Neural cell (in vitro differentiated cells): Measurements from ENCODE around the gene RNASEL. TPM values are rescaled to one million over a fixed set of nuclear protein-coding genes. Genes with fewer than 3 reads are reported as not detected.
A peak's percentile ranks its signal among the peaks of the same experiment; 100 is the strongest.

Experiments
- H2AFZ ChIP-seq: fragments of 200-600, 300-800 bp; sonication (generic), shearing (Covaris generic); 2 replicates; pipeline ENCODE4 v1.6.0; 2014; ENCODE audit warnings: low read depth, mild to moderate bottlenecking, antibody characterized with exemption, low read length, moderate library complexity
- H3F3A ChIP-seq: fragments of 200-600 bp; shearing (Covaris generic); 2 replicates; pipeline ENCODE4 v1.6.1; 2016; ENCODE audit warnings: mild to moderate bottlenecking, moderate library complexity, mixed read lengths, antibody characterized with exemption, low read length; ENCODE audit not compliant: insufficient read depth, poor library complexity, severe bottlenecking
- H3K27ac ChIP-seq: fragments of 200-600, 300-800 bp; sonication (generic), shearing (Covaris generic); 2 replicates; pipeline ENCODE4 v1.5.1; 2014; ENCODE audit warnings: mild to moderate bottlenecking, low read length, moderate library complexity
- H3K27me3 ChIP-seq: fragments of 300-800, 200-600 bp; sonication (generic), shearing (Covaris generic); 2 replicates; pipeline ENCODE4 v1.6.0; 2014; ENCODE audit warnings: mild to moderate bottlenecking, low read depth, low read length, moderate library complexity; ENCODE audit not compliant: insufficient read depth
- H3K36me3 ChIP-seq: fragments of 300-800, 200-600 bp; sonication (generic), shearing (Covaris generic); 2 replicates; pipeline ENCODE4 v1.5.1; 2014; ENCODE audit warnings: mild to moderate bottlenecking, antibody characterized with exemption, low read length, moderate library complexity; ENCODE audit not compliant: insufficient read depth
- H3K4me2 ChIP-seq: fragments of 300-800, 200-600 bp; sonication (generic), shearing (Covaris generic); 2 replicates; pipeline ENCODE4 v1.6.0; 2014; ENCODE audit warnings: mild to moderate bottlenecking, low read length
- H3K4me3 ChIP-seq: fragments of 300-800, 200-600 bp; sonication (generic), shearing (Covaris generic); 2 replicates; pipeline ENCODE4 v1.5.1; 2014; ENCODE audit warnings: mild to moderate bottlenecking, low read length, moderate library complexity
- H3K79me2 ChIP-seq: fragments of 200-600 bp; shearing (Covaris generic); replicated peaks from 2 replicates; pipeline ENCODE4 v1.6.0; 2014; ENCODE audit warnings: mild to moderate bottlenecking, low read length, moderate library complexity; ENCODE audit not compliant: insufficient read depth
- H3K9ac ChIP-seq: fragments of 300-800, 200-600 bp; sonication (generic), shearing (Covaris generic); 2 replicates; pipeline ENCODE4 v1.6.1; 2016; ENCODE audit warnings: mild to moderate bottlenecking, low read length, mixed read lengths
- H3K9me2 ChIP-seq: fragments of 200-600 bp; shearing (Covaris generic); 2 replicates; pipeline ENCODE4 v1.6.1; 2016; ENCODE audit warnings: mild to moderate bottlenecking, low read length, mixed read lengths; ENCODE audit not compliant: insufficient read depth
- H3K9me3 ChIP-seq: fragments of 200-600, 300-800 bp; sonication (generic), shearing (Covaris generic); 2 replicates; pipeline ENCODE4 v1.6.1; 2016; ENCODE audit warnings: mild to moderate bottlenecking, mixed run types, low read length, moderate library complexity, mixed read lengths
- H4K20me1 ChIP-seq: fragments of 200-600 bp; shearing (Covaris generic); 2 replicates; pipeline ENCODE4 v1.6.1; 2016; ENCODE audit warnings: mild to moderate bottlenecking, mixed run types; ENCODE audit not compliant: insufficient read depth
- CTCF ChIP-seq: fragments of 450-650 bp; IDR thresholded peaks from 2 replicates; pipeline ENCODE4 v1.5.1; 2014; ENCODE audit warnings: antibody characterized with exemption, mild to moderate bottlenecking, moderate library complexity; ENCODE audit not compliant: poor library complexity, severe bottlenecking
- EP300 ChIP-seq: fragments of 450-650 bp; conservative IDR thresholded peaks from 2 replicates; pipeline ENCODE4 v1.6.1; 2014; ENCODE audit warnings: antibody characterized with exemption, mild to moderate bottlenecking, moderate library complexity; ENCODE audit not compliant: poor library complexity, severe bottlenecking
- EZH2 ChIP-seq: fragments of 200-600, 300-800 bp; shearing (Covaris generic), sonication (generic); IDR thresholded peaks from 2 replicates; pipeline ENCODE4 v1.6.1; 2014; ENCODE audit warnings: antibody characterized with exemption, low read length, borderline replicate concordance, mild to moderate bottlenecking; ENCODE audit not compliant: insufficient read depth, poor library complexity, severe bottlenecking
- MXI1 ChIP-seq: fragments of 450-650 bp; conservative IDR thresholded peaks from 2 replicates; pipeline ENCODE4 v1.6.1; 2014; ENCODE audit warnings: antibody characterized with exemption, mild to moderate bottlenecking; ENCODE audit not compliant: poor library complexity, severe bottlenecking
- POLR2AphosphoS5 ChIP-seq: IDR thresholded peaks from 2 replicates; pipeline ENCODE4 v1.6.1; 2012
- RAD21 ChIP-seq: fragments of 450-650 bp; conservative IDR thresholded peaks from 2 replicates; pipeline ENCODE4 v1.6.1; 2014; ENCODE audit warnings: antibody characterized with exemption, mild to moderate bottlenecking, moderate library complexity
- REST ChIP-seq: IDR thresholded peaks from 2 replicates; pipeline ENCODE4 v1.6.1; 2012; ENCODE audit warnings: borderline replicate concordance
- SMC3 ChIP-seq: fragments of 450-650 bp; conservative IDR thresholded peaks from 2 replicates; pipeline ENCODE4 v1.6.1; 2014; ENCODE audit warnings: antibody characterized with exemption, mild to moderate bottlenecking, moderate library complexity; ENCODE audit not compliant: poor library complexity
- TAF1 ChIP-seq: IDR thresholded peaks from 2 replicates; pipeline ENCODE4 v1.6.1; 2012; ENCODE audit warnings: low read depth
- polyA plus RNA-seq: library from polyadenylated mRNA; depleted of rRNA; stranded (reverse); fragments of >200 nt; gene quantifications from 2 replicates; pipeline ENCODE4 v1.2.3, GENCODE V29; 2014

The RNASEL gene
- polyA plus RNA-seq, 1 donor from 2014 or later: 0.47 TPM

GRCh38 chr1:182603646-182604174 is 14.7 kb upstream of the RNASEL start:
- Histone ChIP-seq H2AFZ (no peak overlapping the region), H3F3A (no peaks in the 10 kb centered on the region), H3K36me3 (no peaks in the 10 kb centered on the region), H3K4me2 (no peak overlapping the region), H3K9me2 (no peaks in the 10 kb centered on the region), H4K20me1 (no peaks in the 10 kb centered on the region), H3K9ac (no peak overlapping the region), H3K79me2 (no peaks in the 10 kb centered on the region), H3K27me3 (peaks cover 17% of the 10 kb centered on the region), H3K9me3 (no peaks in the 10 kb centered on the region), H3K4me3 (peak overlapping the region; percentile 56), H3K27ac (no peak overlapping the region)
- no peak for TF ChIP-seq RAD21
- no peak for TF ChIP-seq EZH2
- TF ChIP-seq REST: no peak
- TF ChIP-seq MXI1: no peak
- TF ChIP-seq TAF1: no peak
- TF ChIP-seq EP300: no peak
- no peak for TF ChIP-seq CTCF

GRCh38 chr1:182602935-182603645 is 14.0 kb upstream of the RNASEL start:
- no peak overlapping the region for H3K9ac ChIP-seq
- H3K79me2 ChIP-seq: no peaks in the 10 kb centered on the region
- H2AFZ ChIP-seq: no peak overlapping the region
- H4K20me1 ChIP-seq: no peaks in the 10 kb centered on the region
- H3K27ac ChIP-seq: no peak overlapping the region
- no peaks in the 10 kb centered on the region for H3F3A ChIP-seq
- TF ChIP-seq CTCF (no peak), EP300 (no peak), SMC3 (no peak), POLR2AphosphoS5 (no peak), EZH2 (no peak), RAD21 (no peak), REST (no peak), MXI1 (no peak), TAF1 (no peak)
- H3K9me3 ChIP-seq: no peaks in the 10 kb centered on the region
- H3K4me3 ChIP-seq: no peak overlapping the region
- H3K36me3 ChIP-seq: no peaks in the 10 kb centered on the region
- H3K9me2 ChIP-seq: no peaks in the 10 kb centered on the region
- H3K4me2 ChIP-seq: no peak overlapping the region
- peaks cover 17% of the 10 kb centered on the region for H3K27me3 ChIP-seq
